DLD1 (cell line): Measurements from ENCODE around the gene TRIM67.

ENCODE experiments used
- in situ Hi-C: cut with HindIII; loops from 2 replicates; pipeline ENCODE4 v1.10.0; 2017; ENCODE audit warnings: low sequenced_read_pairs

Gene TRIM67

GRCh38 chr1:231232870-231233734 is 71.2 kb downstream of the TRIM67 start:
- in situ Hi-C loops: no loop called here

GRCh38 chr1:231233735-231234417 is 72.0 kb downstream of the TRIM67 start:
- in situ Hi-C loops: no loop called here

- in situ Hi-C loops: no loop called here
Measured at GRCh38 chr1:231234506-231234905, 72.6 kb downstream of the TRIM67 start.

- in situ Hi-C loops: no loop called here
Measured at GRCh38 chr1:231235526-231236207, 73.8 kb downstream of the TRIM67 start.

GRCh38 chr1:231236208-231236591 is 74.3 kb downstream of the TRIM67 start:
- in situ Hi-C loops: no loop called here

GRCh38 chr1:231236938-231237337 is 75.1 kb downstream of the TRIM67 start:
- in situ Hi-C loops: no loop called here

- in situ Hi-C loops: no loop called here
Measured at GRCh38 chr1:231238298-231238697, 76.4 kb downstream of the TRIM67 start.

GRCh38 chr1:231240531-231240882 is 78.6 kb downstream of the TRIM67 start:
- in situ Hi-C loops: no loop called here

- in situ Hi-C loops: no loop called here
Measured at GRCh38 chr1:231240883-231241735, 79.3 kb downstream of the TRIM67 start, which contains the start of gene GNPAT. TSS of gene GNPAT (plus strand) at chr1:231241212. CDS start at chr1:231241379, 167 bp downstream.

GRCh38 chr1:231241750-231242149 is 79.9 kb downstream of the TRIM67 start:
- in situ Hi-C loops: no loop called here

GRCh38 chr1:231242516-231243198 is 80.8 kb downstream of the TRIM67 start:
- in situ Hi-C loops: no loop called here

- in situ Hi-C loops: no loop called here
Measured at GRCh38 chr1:231248778-231249177, 86.9 kb downstream of the TRIM67 start.

- in situ Hi-C loops: no loop called here
Measured at GRCh38 chr1:231252336-231252735, 90.5 kb downstream of the TRIM67 start.

GRCh38 chr1:231260351-231260750 is 98.5 kb downstream of the TRIM67 start:
- in situ Hi-C loops: loop anchor here (5.0 kb wide), 1 partner anchor 63 kb away; no protein-coding TSS in a partner anchor

GRCh38 chr1:231264642-231265041 is 102.8 kb downstream of the TRIM67 start:
- in situ Hi-C loops: loop anchor here (5.0 kb wide), 1 partner anchor 67 kb away; no protein-coding TSS in a partner anchor

- in situ Hi-C loops: no loop called here
Measured at GRCh38 chr1:231265379-231265778, 103.5 kb downstream of the TRIM67 start.

- in situ Hi-C loops: no loop called here
Measured at GRCh38 chr1:231266811-231267322, 105.0 kb downstream of the TRIM67 start.
